GM21529 (cell line): ENCODE results near the gene DHRS1.

Source experiments
- ATAC-seq: cut with Tn5 transposase; IDR thresholded peaks from one replicate; pipeline ENCODE4 v1.9.1; 2021; ENCODE audit not compliant: unreplicated experiment

Gene DHRS1

DNA sequence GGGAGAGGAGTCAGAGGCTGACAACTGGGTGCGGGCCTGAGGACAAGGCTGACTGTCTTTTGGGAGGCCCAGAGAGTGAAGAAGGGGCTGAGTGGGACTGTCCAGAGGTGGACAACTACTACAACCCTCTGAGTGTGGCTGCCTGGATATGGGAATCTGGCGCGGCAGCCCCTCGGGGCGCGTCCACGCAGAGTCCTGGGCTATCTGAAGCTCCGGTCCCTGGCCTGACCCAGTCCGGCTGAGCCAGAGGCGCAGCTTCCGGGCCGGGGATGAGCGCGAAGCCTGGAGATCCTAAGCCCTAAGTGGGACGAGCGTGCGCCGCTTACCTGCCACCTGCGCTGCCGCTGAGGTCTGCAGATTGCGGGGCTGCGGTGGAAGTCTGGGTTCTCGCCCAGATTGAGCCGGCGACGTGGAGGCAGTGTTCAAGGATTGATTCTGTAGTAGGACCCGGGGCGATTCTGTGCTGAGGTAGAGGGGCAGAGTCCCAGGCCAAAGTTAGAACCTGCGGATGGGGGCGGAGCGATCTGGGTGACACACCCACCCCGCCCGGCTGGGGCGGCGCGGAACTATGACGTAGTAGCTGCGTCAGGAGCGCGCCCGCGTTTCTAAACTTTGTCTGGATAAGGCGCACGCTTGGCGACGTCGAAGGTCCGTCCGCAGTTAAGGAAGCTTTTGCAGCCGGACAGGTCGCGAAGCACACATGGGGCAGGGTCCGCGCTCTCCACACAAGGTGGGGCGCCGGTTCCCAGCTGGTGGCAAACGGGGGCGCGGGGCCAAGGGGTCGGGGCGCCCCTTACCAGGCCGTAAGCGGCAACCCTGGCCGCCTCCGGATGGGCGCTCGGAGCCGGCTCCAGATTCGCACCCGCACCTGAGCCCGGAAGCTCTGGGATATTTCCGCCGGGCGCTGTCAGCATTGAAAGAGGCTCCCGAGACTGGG is at the start of gene DHRS1, which contains the start of gene NOP9:
Gene DHRS1, minus strand, starts transcription at position 526 of the 937 bp plus-strand sequence. CDS start 674 bp downstream, outside the sequence.
Gene NOP9, plus strand, starts transcription at position 596 of the 937 bp plus-strand sequence. Its CDS starts 105 bp downstream, at position 701.
- peak; percentile 69 for ATAC-seq

DNA sequence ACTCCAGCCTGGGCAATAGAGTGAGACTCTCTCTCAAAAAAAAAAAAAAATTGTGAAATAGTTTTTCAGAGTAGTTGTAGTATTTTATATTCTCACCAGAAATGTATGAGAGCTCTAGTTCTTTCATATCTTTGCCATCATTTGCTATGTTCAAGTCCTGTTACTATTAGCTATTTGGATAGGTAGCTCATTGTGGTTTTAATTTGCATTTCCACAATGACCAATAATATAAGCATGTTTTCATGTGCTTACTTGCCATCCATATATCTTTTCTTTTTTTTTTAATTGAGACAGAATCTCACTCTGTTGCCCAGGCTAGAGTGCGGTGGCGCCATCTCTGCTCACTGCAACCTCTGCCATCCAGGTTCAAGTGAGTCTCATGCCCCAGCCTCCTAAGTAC is 48.6 kb upstream of the DHRS1 start:
- no peak for ATAC-seq

DNA sequence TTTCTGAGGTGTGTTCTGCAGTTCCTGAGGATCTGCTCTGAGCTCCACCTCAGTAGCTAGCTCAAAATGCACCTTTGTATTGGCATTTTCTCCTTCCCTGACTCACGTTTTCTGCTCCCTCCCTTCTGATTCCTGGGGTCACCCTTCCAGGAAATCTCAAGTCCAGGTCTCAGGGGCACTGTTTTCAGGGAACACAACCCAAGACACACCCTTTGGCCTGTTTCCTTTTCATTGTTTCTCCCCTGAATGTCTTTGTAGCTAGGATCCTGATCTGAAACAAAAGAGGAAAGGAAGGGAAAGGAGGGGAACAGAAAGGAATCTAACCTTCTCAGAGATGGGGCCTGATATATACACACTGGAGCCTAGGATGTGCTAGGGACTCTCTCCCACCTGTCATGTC is 47.6 kb upstream of the DHRS1 start:
- no peak for ATAC-seq

DNA sequence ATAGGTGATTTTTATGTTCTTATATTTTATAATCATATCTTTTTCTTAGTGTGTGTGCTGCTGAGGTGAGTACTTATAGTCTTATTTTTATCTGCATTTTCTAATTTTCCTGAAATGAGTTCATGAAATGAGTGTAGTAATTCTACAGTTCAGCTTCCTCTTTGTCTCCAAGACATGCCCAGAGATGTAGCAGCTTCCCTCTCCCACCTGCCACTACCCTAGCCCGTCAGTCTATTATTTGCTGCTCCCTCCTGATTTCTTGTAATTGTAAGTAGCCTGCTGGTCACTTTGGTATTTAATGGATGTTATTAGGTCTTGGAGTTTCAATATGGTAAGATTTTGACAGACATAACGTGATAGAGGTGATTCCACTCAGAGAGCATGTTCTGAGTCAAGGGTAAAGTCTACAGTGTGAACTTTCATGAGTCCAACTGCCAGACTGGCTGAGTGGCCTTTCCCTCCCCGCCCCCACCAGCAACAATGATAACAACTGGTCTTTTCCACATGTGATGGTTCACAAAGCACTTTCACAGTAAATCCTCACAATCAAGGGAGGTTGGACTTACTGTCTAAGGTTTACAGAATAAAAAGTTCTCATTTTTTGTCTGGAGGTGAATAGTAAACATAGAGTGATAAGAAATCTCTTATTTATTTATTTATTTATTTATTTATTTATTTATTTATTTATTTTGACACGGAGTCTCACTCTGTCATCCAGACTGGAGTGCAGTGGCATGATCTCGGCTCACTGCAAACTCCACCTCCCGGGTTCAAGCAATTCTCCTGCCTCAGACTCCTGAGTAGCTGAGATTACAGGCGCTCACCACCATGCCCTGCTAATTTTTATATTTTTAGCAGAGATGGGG is 44.4 kb upstream of the DHRS1 start:
- no peak for ATAC-seq

DNA sequence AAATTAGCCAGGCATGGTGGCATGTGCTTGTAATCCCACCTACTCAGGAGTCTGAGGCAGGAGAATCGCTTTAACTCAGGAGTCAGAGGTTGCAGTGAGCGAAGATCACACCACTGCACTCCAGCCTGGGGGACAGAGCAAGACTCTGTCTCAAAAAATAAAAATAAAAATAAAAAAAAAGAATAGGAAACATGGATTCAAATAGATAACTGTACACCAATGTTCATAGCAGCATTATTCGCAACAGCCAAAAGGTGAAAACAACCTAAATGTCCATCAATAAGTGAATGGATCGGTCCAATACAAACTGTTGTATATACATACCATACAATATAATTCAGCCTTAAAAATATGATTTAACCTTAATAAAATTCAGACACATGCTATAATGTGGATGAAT is 43.3 kb upstream of the DHRS1 start:
- ATAC-seq: no peak

DNA sequence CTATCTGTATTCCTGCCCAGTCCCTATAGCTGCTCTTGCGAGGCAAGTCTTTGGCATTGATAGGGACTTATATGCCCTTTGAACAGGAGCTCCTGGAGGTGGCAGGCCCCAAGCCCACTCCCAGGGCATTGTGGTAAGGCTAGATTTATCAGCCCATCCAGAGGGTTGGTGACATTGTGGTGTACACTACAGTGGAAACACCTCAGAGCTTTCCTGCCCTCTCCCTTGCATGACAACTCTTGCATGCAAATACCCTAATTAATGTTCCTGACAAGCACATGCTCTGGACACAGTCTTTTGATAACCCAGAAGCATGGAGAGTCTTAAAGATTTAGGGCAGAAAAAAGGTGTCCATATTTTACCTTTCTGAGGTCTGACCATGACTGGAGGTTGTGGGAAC is 41.0 kb upstream of the DHRS1 start:
- no peak for ATAC-seq

DNA sequence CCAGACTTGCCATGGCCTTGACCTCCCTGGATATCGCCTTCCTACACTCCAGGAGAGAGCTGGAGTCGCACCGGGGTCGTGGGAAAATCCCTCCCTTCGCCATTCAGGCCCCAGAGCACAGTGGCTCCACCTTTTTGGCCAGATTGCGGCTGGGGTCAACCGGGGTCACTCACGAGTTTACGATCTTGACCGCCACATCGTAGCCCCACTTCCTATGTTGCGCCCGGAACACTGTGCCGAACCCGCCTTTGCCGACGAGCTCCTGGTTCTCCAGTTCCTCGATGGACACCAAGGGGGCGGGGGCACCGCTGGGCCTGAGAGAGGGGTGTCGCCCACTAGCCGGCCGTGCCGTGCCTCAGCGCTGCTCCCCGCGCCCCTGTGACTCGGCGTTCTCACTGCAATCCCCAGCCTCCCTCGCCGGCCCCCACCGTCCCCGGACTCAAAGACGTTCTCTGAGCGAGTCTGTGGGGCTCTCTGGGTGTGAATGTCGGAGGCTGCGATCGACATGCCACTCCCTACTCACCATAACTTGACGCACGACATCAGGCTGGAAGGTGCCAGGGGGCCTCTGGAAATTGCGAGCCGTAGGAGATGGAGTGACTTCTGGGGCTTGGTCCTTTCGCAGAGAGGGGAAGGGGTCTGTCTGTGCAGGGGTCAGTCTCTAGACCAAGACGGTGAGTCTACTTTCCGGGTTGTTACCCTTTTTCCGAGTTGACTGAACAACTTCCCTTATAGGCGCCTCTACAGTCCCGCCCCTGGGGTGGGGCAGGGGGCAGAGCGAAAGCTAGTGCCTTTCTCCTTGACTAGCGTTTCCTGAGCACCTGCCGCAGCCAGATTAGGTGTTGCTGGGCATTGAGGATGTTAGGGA is 39.9 kb upstream of the DHRS1 start, which contains the start of gene RIPK3:
Gene RIPK3, minus strand, starts transcription at position 708 of the 868 bp plus-strand sequence. Its CDS starts 165 bp downstream, at position 543.
- peak; percentile 93 for ATAC-seq

DNA sequence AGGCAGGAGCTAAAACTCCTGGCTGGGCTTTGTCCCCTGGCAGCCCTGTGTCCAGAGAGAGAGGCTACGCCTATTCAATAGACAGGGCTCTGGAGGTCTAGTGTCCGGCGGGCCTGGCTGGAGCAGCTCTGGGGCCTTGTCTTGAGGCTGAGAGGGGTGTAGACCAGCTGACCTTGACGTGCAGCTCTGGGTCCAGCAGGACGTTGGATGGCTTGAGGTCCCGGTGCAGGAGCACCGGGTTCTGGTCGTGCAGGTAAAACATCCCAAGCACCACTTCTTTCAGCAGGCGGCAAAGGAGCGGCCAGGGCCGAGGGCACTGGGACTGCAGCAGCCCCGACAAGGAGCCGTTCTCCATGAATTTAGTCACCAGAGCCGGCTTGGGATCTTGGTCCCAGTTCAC is 39.3 kb upstream of the DHRS1 start:
- no peak for ATAC-seq

DNA sequence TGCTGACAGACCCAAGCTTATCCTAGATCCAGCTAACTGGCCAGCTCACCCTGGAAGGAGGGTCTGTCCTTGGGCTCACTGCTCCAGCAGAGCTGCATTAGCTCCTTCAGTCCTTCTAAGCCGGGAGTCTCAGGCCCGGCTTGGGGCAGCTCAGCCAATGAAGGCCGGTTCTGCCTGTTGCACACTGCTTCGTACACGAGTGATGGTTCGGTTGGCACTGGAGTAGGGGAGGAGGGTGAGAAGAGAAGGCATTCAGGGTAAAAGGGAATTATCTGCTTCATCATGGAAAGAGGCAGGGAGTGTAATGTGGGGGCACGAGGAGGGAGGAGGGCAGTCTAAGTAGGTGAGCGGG is 38.2 kb upstream of the DHRS1 start:
- no peak for ATAC-seq

DNA sequence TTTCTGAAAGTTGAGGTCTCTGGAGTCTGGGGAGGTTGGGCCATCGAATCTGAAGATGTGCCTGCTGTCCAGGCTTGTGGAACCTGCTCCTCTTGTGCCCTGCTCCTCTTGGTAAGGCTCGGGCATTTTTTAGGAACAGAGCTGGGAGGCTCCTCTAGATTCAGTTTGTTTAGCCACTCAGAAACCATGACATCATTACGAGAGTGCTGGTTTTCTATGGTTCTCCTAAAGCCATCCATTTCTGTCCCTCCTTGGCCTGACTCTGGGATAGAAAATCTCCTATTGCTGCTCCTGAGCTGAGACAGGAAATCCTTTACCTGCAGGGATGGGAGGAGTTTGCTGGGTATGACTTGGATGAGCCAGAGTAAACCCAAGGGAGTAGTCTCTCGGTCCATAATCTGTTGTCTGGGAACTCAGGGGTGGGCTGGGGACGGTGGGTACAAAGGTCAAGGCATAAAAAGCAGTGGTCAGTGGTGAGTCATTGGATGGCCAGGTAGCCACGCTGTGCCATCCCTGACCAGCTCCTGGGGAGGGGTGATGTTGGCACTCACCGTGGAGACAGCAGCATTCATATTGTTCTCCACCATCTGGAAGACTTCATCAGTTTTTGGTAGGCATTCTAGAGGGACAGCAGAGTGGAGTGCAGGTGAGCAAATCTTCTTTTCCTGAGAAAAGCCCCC is 37.7 kb upstream of the DHRS1 start:
- no peak for ATAC-seq

DNA sequence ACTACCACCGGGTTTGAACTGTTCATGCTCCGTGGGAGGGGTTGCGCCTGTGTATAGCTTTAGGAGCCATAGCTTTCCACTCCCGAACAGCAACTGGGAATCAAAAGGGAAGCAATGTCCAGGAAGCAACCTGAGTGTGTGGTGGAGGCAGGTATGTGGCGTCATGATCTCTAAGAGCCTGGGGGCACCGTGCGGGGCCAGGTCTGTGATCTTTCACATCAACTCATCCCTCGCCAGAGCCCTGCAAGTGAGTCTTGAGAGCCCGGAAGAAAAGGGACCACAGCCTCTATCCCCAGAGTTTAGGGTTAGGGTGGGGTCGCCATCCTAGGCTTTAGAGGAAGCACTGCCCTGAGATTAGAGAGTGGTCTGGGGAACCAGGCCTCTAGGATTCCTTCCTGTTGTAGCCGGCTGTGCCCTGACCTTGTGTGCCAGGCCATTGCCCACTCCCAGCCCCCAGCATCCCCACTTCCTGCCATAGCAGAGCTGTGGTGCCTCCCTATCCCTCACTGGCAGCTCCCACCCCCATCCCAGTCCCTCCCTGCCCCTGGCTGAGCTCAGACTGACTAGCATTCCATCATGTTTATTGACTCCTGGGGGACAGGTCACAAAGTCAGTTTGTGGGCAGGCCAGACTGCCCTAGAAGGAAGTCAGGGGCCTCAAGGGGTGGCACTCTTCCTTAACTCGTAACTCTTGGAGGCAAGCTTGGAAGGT is 36.0 kb upstream of the DHRS1 start:
- ATAC-seq: no peak

DNA sequence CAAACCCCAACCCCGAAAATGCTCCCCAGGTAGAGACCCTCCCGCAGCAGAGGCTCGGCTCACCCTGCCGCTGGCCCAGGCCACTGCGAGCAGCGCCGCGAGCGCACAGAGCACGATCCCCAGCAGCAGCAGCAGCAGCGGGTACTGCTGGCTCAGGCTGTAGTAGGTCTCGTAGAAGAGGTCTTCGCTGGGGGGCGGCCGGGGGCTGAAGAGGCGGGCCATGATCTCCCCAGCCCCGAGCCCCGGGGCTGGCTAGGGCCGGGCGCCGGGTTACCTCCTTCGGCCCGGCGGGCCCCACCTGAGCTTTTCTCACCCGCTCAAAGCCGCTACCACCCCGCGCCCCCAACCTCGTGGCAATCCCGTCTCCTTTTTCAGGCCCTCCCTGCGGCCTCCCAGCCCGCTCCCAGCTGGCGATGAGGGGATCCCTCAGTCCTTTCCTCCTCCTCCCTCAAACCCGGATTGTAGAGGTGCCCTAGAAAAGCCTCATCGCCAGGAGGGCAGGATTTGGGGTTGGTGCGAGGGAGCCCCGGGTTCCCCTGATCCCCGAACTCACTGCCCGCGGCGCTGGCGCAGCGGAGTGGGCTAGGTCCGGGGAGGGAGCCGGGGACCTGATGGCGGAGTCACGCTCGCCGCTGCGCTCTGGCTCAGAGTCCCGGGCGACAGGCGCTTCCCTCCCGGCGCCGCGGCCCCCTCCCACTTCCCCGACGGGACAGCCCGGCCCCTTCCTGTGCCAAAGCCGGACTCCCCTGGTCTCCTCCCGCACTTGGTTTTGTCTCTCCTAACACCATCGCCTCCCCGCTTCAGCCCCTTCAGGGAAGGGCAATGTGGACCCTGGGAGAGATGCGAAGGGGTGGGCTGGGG is 35.1 kb upstream of the DHRS1 start, which contains the start of gene ADCY4:
Gene ADCY4, minus strand, starts transcription at position 641 of the 861 bp plus-strand sequence. Its CDS starts 419 bp downstream, at position 222.
- no peak for ATAC-seq

DNA sequence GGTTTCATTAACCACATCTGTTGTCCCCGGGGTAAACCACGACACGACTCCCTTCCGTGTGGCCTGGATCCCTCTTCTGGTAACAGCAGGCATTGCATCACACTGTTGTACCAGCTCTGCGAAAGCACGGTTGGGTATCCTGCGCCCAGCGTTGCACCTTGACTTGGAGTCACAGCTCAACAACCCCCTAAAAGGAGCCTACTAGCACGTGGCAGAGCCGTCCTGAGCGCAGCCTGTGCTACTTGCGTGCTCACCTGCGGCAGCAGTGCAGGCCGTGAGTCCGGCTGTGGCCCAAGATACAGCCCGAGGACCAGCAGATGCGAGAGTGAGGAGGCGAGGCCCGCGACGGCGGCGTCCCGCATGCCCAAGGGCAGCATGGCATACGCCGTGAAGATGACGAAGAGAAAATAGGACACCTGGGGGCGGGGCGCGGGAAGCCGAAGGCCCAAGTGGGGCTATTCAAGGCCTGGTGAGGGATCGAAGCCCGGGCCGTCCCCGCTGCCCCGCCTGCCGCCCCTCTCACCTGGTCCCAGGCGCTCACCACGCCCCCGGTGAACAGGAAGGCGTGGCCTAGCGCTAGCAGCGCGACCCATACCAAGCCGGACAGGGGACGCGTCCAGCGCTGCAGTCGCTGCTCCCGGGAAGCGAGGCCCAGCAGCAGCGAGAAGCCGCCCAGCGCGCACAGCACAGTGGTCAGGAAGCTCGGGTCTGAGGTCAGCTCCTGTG is 32.9 kb upstream of the DHRS1 start:
- ATAC-seq: peak; percentile 83

DNA sequence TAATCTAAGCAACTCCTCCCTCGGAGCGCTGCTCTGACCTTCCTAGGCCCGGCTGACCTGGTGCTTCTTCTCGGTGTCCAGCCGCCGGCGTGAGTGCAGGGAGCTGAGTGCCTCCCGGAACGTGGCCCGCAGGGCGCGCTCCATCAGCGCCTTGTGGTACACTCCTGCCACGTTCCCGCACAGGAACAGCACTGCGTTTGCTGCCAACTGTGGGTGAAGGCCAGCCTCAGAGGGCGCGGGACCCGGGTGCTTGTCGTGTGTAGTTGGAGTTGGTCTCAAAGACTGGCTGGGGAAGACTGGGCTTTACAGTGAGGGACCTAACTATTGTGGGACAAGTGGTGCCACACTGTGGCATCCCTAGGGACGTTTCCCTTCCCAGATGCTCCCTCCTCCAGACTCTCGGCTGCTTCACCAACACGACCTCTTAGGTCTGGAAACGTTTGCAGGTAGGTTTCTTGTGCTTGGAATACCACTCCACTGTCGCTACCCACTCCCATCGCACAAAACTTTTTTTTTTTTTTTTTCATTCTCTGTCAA is 32.2 kb upstream of the DHRS1 start:
- no peak for ATAC-seq

DNA sequence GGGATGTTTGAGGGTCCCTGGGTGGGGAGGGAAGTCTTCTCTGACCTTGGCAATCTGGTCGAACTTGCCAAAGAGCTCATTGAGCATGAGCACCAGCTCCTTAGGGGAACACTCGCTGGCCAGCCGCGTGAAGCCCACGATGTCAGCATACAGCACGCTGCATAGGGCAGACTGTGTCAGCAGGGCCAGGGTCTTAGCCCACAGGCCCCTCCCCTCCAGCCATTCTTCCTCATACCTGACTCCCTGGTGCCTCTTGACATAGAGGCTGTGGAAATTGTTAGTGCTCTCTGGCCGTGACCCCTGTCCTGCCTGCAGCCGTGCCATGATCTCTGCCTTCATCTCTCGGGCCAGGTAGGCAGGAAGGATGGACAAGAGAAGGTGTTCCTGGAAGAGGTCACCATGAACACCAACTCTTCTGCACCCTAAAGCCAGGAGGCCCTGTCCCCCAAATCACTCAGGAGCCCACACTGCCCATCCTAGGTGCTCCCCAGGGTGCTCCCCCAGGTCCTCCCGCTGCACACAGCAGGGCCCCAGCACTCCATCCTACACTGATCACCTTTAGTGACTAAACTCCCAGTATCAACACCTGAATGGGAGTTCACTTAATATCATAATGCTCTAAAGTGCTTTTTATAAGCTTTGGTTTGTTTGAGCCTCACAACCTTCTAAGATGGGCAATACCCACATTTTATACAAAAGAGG is 31.5 kb upstream of the DHRS1 start:
- no peak for ATAC-seq

DNA sequence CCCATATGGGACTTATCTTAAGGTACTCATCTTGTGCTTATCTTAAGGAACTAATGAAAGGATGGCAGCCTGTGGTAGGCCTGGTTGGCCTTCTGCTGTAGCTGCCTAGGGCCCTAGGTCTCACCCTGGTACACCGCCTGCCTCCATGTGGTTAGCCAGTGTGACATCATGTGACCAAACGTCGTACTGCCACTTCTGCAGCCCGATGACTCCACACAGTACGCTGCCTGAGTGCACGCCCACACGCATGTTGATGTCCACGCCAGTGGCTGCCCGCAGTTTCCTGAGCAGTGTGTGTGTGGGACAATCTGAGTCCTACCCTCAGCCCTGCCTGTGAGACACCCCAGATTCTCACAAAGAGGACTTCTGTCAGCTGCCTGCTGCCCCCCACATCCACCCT is 30.2 kb upstream of the DHRS1 start:
- ATAC-seq: no peak
